ENCODE measurements around the gene RAD18. TPM values are rescaled to one million over a fixed set of nuclear protein-coding genes. Genes with fewer than 3 reads are reported as not detected.

Gene RAD18
- 17.0 TPM for total RNA-seq

DNA sequence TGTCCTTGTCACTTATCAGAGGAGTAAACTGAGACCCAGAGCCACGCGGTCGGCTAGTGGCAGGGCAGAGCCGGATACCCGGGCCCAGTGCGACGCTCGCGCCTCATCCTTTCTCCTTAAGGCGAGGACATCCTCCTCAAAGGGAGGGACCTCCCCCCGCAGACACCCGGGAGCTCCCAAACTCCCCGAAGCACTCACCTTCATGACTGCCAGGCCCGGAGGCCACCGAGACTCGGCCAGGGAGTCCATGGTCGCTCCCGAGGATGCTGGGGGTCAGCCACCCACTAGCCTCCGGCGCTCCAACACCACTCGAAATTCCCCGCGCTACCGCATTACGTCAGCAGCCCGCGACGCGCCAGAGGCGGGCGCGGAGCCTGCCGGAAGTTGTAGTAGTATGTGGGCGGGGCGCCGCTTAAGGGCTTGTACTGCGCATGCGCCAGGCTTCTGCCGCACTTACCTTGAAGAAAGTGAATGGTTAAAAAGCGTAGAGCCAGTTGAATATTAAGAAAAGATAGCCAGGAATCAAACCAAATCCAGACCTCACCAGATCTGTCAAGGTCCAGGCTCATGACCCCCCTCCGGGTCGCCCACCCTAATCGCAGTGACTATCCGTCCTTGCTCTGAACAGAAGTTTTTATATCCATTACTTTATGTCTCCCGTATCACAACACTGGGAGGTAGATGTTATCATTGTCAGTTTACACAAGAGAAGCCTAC is at the start of gene RAD18:
RAD18 (minus strand) TSS at position 336 of the 717 bp plus-strand sequence; CDS start at position 249, 87 bp downstream.
- DNase-seq = peak; percentile 96

DNA sequence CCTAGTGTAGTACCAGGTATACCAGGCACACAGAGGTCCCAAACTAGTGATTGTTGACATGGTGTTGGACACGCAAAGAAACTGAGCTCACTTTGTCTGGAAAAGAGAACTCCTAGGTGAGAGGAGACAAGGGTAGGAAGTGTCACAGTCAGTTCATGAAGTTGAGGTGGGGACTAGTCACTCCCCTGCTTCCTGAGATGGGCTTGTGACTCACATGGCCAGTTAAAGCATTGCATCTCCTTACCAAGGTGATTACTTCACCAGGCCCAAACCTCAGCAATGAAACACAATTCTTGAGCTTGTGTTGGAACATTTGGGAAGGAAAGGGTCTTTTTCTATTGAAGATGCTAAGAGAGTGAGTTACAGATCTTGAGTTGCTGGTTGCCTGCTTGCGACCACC is 49.2 kb upstream of the RAD18 start:
- DNase-seq = no peak

DNA sequence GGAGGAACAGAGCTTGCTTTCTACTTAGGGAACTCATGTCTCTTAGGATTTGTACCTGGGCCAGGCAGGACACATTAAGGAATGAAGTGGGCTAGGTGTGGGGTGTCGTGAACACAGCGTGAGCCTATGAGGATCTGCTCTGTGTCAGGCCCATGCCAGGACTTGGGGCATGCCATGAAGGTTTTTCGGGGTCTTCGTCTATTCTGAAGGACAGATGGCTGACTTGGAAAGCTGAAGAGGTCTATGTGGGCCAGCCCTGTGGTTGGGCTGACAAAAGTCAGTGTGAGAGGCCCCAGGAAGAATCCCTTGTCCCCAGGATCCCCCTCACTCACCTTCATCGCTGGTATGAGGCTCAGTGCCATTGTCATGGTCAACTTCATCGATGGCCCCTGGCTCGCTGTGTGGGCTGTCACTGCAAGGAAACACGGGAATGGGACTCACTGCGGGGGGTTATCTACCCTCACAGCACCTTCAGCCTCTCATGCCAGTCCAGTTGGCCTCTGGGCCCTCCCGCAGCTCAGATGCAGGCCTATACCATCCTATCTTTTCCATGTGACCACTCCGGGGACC is 46.8 kb upstream of the RAD18 start:
- DNase-seq = no peak

GRCh38 chr3:9008550-9009255 is 45.4 kb upstream of the RAD18 start:
- no peak for DNase-seq

- no peak for DNase-seq
These were observed 44.7 kb upstream of the RAD18 start for GRCh38 chr3:9007928-9008327.

DNA sequence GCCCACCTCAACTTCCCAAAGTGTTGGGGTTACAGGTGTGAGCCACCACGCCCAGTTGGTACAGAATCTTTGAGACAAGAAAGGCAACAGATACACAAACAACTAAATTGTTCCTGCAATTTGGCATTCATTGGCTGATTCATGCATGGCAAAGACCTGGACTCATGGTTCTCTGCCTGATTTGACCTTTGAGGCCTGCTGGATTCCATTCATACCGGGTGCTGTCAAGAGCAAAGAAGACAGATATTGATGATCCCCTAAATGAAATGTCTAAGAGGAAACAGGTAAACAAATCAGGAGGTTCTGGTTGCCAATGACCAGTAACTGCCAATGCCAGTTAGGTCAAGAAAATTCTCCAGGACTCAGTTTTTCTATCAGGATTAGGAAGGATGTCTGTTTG is 43.9 kb upstream of the RAD18 start:
- DNase-seq = no peak

GRCh38 chr3:9000041-9000440 is 36.8 kb upstream of the RAD18 start:
- DNase-seq = no peak

DNA sequence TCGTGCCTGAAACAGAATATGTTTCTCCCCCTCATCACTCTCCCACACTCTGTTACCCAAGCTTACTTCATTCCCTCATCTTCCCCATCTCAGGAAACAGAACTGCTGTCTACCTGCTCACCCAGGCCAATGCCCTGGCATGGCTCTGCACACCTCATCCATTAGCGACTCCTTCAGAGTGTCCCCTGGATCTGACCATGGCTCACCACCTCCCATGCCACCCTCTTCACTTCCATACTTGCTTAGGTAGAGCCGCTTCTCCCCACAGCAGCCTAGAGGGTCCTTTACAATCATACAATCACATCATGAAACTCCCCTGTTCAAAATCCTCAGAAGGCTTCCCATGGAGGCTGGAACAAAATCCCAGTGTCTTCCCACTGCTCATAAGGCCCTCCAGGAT is 33.9 kb upstream of the RAD18 start:
- DNase-seq = no peak

DNA sequence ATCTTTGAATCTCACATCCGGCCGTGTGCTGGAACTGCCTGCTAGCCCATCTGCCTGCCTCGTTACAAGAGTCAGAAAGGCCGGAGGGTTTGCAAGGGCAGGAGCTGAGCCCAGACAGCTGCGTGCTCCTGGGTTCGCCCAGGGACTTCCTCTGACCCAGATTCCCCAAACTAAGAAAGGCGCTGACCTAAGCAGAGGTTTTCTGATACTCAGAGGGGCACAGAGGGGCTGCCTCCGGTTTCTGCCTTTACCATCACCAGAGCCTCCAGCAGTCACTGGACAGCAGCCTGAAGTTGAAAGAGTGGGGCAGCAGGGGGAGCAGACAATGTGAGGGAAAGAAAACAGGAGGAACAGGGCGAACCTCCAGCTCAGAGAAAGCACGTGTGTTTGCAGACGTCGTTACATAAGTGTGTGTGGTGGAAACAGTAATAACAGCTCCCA is 33.4 kb upstream of the RAD18 start:
- peak; percentile 82 for DNase-seq

DNA sequence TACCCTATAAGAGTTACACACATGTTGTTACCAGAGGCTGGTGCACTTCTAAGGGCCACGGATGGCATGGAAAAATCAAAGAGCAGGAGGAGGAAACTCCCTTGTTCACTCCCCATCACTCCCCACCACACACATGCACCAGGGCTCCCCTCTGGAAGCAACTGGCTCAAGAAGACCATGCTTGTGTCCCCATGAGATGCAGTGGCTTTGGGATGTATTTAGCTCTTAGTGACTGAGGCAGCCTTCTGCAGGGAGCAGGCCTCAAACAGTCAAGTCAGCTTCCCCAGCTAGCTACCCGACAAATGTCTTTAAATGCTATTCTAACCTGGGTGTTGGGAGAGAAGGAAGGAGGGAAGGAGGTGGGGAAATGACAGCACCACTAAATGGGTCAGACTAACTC is 32.9 kb upstream of the RAD18 start:
- no peak for DNase-seq

GRCh38 chr3:8994226-8994625 is 31.0 kb upstream of the RAD18 start:
- DNase-seq = no peak

- DNase-seq = no peak
These were observed 30.1 kb upstream of the RAD18 start for GRCh38 chr3:8993331-8993730.

DNA sequence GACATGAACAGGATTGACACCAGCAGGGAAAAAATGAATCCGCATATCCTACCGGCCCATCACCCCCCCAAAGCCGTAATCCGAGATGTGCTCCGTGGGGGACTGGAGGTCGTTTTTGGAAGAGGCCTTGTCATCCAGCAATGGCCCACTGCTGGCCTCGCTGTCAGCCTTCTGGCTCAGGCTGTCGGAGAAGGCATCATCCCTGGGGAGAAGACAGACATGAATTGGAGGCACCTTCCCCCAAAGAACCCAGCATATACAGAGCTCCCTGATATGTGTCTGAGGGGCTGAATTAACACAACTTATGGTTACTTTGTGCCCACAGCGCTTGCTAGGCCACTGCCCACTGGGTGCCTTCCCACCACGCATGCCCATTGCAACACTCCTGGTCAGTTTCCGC is 29.6 kb upstream of the RAD18 start:
- DNase-seq = no peak

DNA sequence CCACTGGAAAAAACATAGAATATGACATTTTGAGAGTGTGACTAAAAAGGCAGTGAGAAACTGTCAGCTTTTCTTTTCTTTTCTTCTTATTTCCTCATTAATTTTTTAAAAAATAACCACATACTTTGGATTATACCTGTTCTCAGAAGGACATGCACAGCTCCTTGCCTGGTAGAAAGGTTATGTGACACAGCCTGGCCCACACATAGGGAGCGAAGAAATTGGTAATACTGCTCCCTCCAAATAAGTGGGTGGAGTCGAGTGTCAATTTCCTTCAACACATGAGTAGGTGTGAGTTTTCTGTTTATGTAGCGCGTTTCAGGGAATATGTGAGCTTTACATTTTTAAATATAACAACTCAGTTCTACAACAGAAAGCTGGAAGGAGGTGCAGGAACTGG is 28.9 kb upstream of the RAD18 start:
- DNase-seq = no peak

GRCh38 chr3:8990266-8991215 is 27.3 kb upstream of the RAD18 start:
- peak; percentile 85 for DNase-seq

DNA sequence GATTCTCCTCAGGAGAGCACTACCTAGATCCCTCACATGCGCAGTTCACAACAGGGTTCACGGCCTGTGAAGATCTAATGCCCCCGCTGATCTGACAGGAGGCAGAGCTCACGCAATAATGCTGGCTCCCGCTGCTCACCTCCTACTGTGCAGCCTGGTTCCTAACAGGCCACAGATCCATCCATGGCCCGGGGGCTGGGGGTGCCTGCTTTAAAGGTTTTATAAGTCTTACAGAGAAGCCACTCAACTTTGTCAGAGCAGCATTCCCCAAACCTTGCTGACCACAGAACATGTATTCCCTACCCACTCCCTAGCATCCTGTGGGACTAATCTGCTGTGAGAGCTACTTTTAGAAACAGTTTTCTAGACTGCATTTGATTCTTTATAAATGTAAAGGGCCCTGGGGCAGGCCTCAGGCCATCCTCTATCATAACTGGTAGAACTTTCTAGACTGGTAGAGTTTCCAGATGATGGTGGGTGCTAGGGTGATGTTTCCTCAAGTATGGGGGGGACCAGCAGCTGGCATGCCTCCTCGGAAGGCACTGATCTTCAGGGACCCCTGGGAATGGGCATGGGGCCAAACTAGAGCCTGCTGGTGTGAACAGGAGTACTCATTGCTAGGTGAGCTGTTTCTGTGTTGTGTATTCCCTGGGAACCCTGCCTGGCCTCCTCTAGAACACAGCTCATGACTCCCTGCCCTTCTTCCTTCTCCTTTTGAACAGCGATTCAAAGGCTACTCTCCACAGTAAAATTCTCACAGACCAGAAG is 25.7 kb upstream of the RAD18 start:
- DNase-seq = no peak

- DNase-seq = no peak
These were observed 25.0 kb upstream of the RAD18 start for GRCh38 chr3:8988384-8988655.

DNA sequence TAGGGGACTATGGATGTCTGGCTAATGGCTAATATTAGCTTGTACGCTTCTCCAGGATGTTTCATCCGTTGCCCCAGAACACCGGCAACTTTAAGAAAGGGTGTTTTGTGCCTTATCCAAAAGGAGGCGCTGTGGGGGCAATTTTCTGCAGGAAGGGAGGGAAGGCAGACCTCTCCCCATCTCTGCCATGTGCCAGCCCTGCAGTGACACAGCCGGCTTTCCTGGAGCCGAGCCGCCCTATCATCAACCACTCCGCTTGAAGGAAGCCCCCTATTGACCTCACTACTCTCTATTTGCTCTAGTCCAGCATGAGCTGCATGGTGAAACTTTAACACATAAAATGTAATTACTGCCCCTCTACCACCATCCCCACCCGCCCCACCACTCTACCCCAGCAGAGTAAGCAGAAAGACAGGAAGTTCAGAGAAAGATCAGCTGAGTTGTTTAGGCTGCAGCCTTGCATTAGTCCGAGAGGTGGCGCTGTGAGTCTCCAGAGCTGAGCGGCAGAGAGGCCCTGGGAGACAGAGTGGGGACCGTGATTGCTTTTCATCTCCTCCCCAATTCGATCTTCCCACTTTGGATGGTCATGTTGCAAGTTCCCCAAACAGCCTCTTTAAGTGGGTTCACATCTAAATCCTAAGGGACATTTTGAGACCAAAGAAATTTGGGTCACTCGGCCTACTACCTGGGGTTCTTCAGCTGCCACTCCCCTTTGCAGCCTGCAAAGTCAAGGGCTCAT is 24.5 kb upstream of the RAD18 start:
- peak; percentile 89 for DNase-seq

DNA sequence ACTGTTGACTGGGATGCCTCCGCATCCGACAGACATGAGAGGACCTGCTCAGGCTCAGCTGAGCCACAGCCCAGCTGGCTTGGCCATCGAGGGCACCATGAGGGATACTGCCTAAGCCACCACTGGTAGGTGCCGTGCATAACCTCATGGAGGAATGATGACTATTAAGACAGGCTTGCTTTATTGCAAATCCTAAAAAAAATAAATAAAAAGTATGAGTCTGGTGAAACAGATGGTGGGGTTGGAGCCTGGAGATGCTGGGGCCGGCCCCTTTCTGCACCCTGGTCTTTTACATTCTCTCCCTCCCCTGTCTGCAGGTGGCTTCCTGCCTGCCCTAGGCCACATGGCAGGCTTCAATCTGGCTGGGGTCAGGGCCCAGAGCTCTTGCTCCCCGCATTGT is 24.0 kb upstream of the RAD18 start:
- DNase-seq = no peak

DNA sequence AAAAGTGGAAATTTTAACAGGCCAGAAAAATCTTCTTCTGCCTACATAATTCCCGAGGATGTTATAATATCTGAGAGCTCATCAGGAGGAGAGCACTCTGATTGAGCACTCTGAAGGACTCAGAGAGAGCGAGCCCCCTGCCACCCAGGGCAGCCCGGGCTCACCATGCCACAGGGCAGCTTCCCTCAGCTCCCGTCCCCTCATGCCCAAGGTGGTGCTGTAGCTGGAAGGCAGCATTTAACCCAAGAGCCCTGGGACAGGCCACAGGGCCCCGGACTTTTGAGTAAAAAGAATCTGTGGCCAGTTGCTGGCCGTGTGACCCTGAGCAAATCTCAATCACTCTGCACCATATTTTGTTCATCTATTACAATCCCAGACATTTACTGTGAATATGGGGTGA is 23.5 kb upstream of the RAD18 start:
- no peak for DNase-seq

DNA sequence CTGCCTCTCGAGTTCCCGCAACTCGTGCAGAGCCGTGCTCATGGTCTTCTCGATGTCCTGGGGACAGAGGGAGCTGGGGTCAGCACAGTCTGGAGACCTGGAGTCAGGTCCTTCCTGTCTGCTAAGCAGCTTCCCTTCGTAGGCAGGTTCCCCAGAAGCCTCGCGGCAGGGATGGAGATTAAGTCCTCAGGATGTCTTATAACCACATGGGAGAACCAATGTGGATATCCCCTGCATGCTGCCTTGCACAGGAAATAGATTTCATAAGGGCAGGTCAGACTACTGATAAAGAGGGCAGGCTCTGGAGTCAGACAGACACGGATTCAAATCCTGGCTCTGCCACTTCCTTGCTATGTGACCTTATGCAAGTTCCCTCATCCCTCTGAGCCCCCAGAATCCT is 22.6 kb upstream of the RAD18 start:
- DNase-seq = no peak
